Lung (tissue), 12 donors: ENCODE measurements around the gene FBXL19. TPM values are rescaled to one million over a fixed set of nuclear protein-coding genes. Genes with fewer than 3 reads are reported as not detected.

Source experiments
- ATAC-seq: fragments of 200-7000 bp; cut with Tn5 transposase; one replicate; pipeline ENCODE4 v1.9.1; 2020; ENCODE audit warnings: moderate number of reproducible peaks; ENCODE audit not compliant: insufficient read depth, low FRiP score
- DNase-seq, 3 donors: peaks; one replicate each; pipeline ENCODE4 v3.0.0-alpha.2; 2013 to 2017
- H3K27ac ChIP-seq, 2 donors: one replicate each; pipeline ENCODE4 v1.5.1; 2013; ENCODE audit warnings: mild to moderate bottlenecking in 2 of 2, moderate library complexity in 2 of 2, control low read depth in 1 of 2, inconsistent platforms in 1 of 2, low read depth in 1 of 2, low read length in 1 of 2
- H3K27me3 ChIP-seq, 3 donors: one replicate each; pipeline ENCODE4 v1.5.1; 2013; ENCODE audit warnings: low read length in 2 of 3; ENCODE audit not compliant: control insufficient read depth in 3 of 3, insufficient read depth in 3 of 3
- H3K36me3 ChIP-seq, 4 donors: one replicate each; pipeline ENCODE4 v1.5.1; 2013; ENCODE audit warnings: low read length in 4 of 4, mild to moderate bottlenecking in 1 of 4, moderate library complexity in 1 of 4; ENCODE audit not compliant: control insufficient read depth in 4 of 4, insufficient read depth in 4 of 4
- H3K4me1 ChIP-seq, 5 donors: one replicate each; pipeline ENCODE4 v1.5.1; 2013; ENCODE audit warnings: low read length in 5 of 5, mild to moderate bottlenecking in 2 of 5, moderate library complexity in 1 of 5; ENCODE audit not compliant: control insufficient read depth in 5 of 5, insufficient read depth in 5 of 5
- H3K4me3 ChIP-seq: one replicate; pipeline ENCODE4 v1.5.1; 2013; ENCODE audit warnings: mild to moderate bottlenecking, control low read depth, moderate library complexity
- H3K9ac ChIP-seq, 2 donors: one replicate each; pipeline ENCODE4 v1.5.1; 2013; ENCODE audit warnings: low read length in 2 of 2, control low read depth in 1 of 2; ENCODE audit not compliant: insufficient read depth in 1 of 2
- H3K9me3 ChIP-seq, 4 donors: one replicate each; pipeline ENCODE4 v1.5.1; 2013; ENCODE audit warnings: low read length in 3 of 4, mild to moderate bottlenecking in 1 of 4, moderate library complexity in 1 of 4; ENCODE audit not compliant: control insufficient read depth in 4 of 4, insufficient read depth in 3 of 4
- CTCF ChIP-seq: IDR thresholded peaks from 2 replicates; pipeline ENCODE4 v1.5.1; 2012; ENCODE audit warnings: mild to moderate bottlenecking; ENCODE audit errors: control extremely low read depth, extremely low read depth
- WGBS, 2 donors: extraction: QIAGEN DNeasy Blood & Tissue Kit; methylation state at CpG; one replicate each; pipeline ENCODE4 v1.1.7; 2013; 5-methylcytosine and 5-hydroxymethylcytosine counted together
- polyA plus RNA-seq, 2 donors: library from polyadenylated mRNA; stranded (reverse); fragments of 200-250 nt; gene quantifications; one replicate each; pipeline ENCODE4 v1.2.1, GENCODE V29; 2013
- total RNA-seq, 2 donors: library from RNA; depleted of rRNA in 1 of 2; stranded (reverse); fragments of >200 nt in 1 of 2; gene quantifications; one replicate each; pipeline ENCODE4 v1.2.1, GENCODE V29; 2014 to 2021
- donor health status: control.
- donor health status: control.
- donor health status: Bipolar disorder and iron deficiency.
- donor health status: healthy.
- donor health status: DM: yes; HTN: yes; CAD: no.

The FBXL19 gene
- total and polyA plus RNA-seq, 4 donors = 10.3 to 17.3 (median 13.2) TPM

GRCh38 chr16:30958175-30959079 lies 35.1 kb downstream of the FBXL19 start:
- peak overlapping the region; percentile 39 to 58 for H3K9ac ChIP-seq
- 11 to 17% methylated on average over 43 to 55 of the region's 55 CpGs for WGBS, 2 donors
- H3K4me3 ChIP-seq = peak overlapping the region; percentile 49
- H3K4me1 ChIP-seq = peaks cover 0 to 18% (median 4%) of the 10 kb centered on the region in 5 donors
- ATAC-seq (no peak), DNase-seq (peak; percentile 30 to 70 (median 51))
- H3K9me3 ChIP-seq = no peaks in the 10 kb centered on the region
- no peak for TF ChIP-seq CTCF
- H3K36me3 ChIP-seq = peaks cover 9 to 32% (median 24%) of the 10 kb centered on the region in 4 donors
- H3K27ac ChIP-seq = peak overlapping the region; percentile 92 to 100
- no peaks in the 10 kb centered on the region for H3K27me3 ChIP-seq

GRCh38 chr16:30961384-30961783 lies 38.0 kb downstream of the FBXL19 start:
- peaks cover 0 to 12% (median 4%) of the 10 kb centered on the region in 5 donors for H3K4me1 ChIP-seq
- no peak for DNase-seq
- WGBS, 2 donors = 94 to 97% methylated on average over 11 of the region's 11 CpGs
- H3K9ac ChIP-seq = no peak overlapping the region
- no peaks in the 10 kb centered on the region for H3K27me3 ChIP-seq
- H3K9me3 ChIP-seq = no peaks in the 10 kb centered on the region
- no peak for TF ChIP-seq CTCF
- H3K36me3 ChIP-seq = peaks cover 23 to 50% (median 38%) of the 10 kb centered on the region in 4 donors
- H3K4me3 ChIP-seq = no peak overlapping the region
- H3K27ac ChIP-seq = no peak overlapping the region
- ATAC-seq = no peak

GRCh38 chr16:30963925-30964511 lies 40.6 kb downstream of the FBXL19 start:
- Histone ChIP-seq H3K27ac (no peak overlapping the region), H3K27me3 (no peaks in the 10 kb centered on the region), H3K9me3 (no peaks in the 10 kb centered on the region), H3K36me3 (peaks cover 32 to 63% (median 47%) of the 10 kb centered on the region in 4 donors), H3K4me3 (no peak overlapping the region), H3K9ac (no peak overlapping the region), H3K4me1 (peaks cover 0 to 1% (median 0%) of the 10 kb centered on the region in 5 donors)
- no peak for TF ChIP-seq CTCF
- WGBS, 2 donors = 94 to 98% methylated on average over 18 of the region's 18 CpGs
- ATAC-seq = no peak
- DNase-seq = no peak
